ENCODE measurements around the gene ILDR2. TPM values are rescaled to one million over a fixed set of nuclear protein-coding genes. Genes with fewer than 3 reads are reported as not detected.
"Not testable (repeated sequence)": the region's sequence is repeated elsewhere in the genome, so short reads cannot be mapped to it uniquely, and the experiment has no call there.

The ILDR2 gene
- total and polyA plus RNA-seq, 9 of the 15 experiments (the other 6 are each of a cell fraction or from before 2014, with no cell fraction given) = 0.03 to 0.31 (median 0.18) TPM; not detected in 2

GRCh38 chr1:166882893-166883292 is 92.4 kb downstream of the ILDR2 start (continued):
- TF ChIP-seq ATF3 (IDR thresholded peaks at IDR 0.05) (no peak), ATF3 (CRISPR knock-in tag; conservative IDR thresholded peaks at IDR 0.05) (no peak), HDGF (IDR thresholded peaks at IDR 0.05) (no peak)

GRCh38 chr1:166878173-166878917 is 97.0 kb downstream of the ILDR2 start:
- H3K27me3 ChIP-seq (ENCODE audit: control insufficient read depth in 2 of 2, insufficient read depth in 2 of 2, low read length in 2 of 2); BruUV-seq (replicated peaks); H3K4me3 ChIP-seq; H3K9me1 ChIP-seq (ENCODE audit: control insufficient read depth, insufficient read depth, low read length); ATAC-seq; DNase-seq (ENCODE audit: extremely low read depth in 1 of 4, low spot score in 3 of 4); H3K4me2 ChIP-seq (ENCODE audit: insufficient read depth, low read length); H4K20me1 ChIP-seq (replicated peaks; ENCODE audit: control insufficient read depth, insufficient read depth, low read length); H3K27ac ChIP-seq (ENCODE audit: extremely low read depth, low read depth, low read length); intact Hi-C loops (cut with micrococcal nuclease); CTCF ChIA-PET (ENCODE audit: low intra/inter-chr PET ratio); in situ Hi-C loops (cut with MboI); H3K36me3 ChIP-seq (ENCODE audit: control insufficient read depth, insufficient read depth, low read length); H2AFZ ChIP-seq (ENCODE audit: low read depth, low read length); H3K9ac ChIP-seq (ENCODE audit: insufficient read depth in 1 of 2, low read depth in 2 of 2, low read length in 2 of 2); FAIRE-seq; H3K9me3 ChIP-seq (replicated peaks; ENCODE audit: control insufficient read depth, insufficient read depth, low read depth, low read length): not testable (repeated sequence)
- TF ChIP-seq C11orf30 (IDR thresholded peaks at IDR 0.05; ENCODE audit: low read depth) = peak; percentile 16; the same call in 1 of the 2 replicates
- TF ChIP-seq CC2D1A (IDR thresholded peaks at IDR 0.05) = 0 out of 2 replicates have a peak, but pooled peaks have one; percentile 42
- TF ChIP-seq ZNF316 (IDR thresholded peaks at IDR 0.05) = peak; percentile 76
- 0 out of 2 replicates have a peak, but pooled peaks have one; percentile 26 for TF ChIP-seq MBD2 (IDR thresholded peaks at IDR 0.05; ENCODE audit: borderline replicate concordance, low read depth)
- TF ChIP-seq MAFG (tag; conservative IDR thresholded peaks at IDR 0.05) = 0 out of 2 replicates have a peak, but pooled peaks have one; percentile 29
- TF ChIP-seq NFYB (IDR thresholded peaks at IDR 0.05; ENCODE audit: extremely low read depth, insufficient read length) = peak; percentile 56
- POLR2A ChIA-PET = interaction anchor here (1.2 kb wide), 1 partner anchor 15 kb away, joined by 4 read pairs; no protein-coding TSS in a partner anchor
- Histone ChIP-seq H3K79me2 (ENCODE audit: control insufficient read depth, insufficient read depth, low read length) (peaks cover 27% of the 10 kb centered on the region), H3K4me1 (replicated peaks in 1 of 2; ENCODE audit: control insufficient read depth in 2 of 2, insufficient read depth in 2 of 2, low read length in 2 of 2) (peaks cover 9 to 13% of the 10 kb centered on the region in 2 experiments; a peak in 4 of 5 replicates)
- 86% methylated on average over 17 of the region's 21 CpGs for WGBS (ENCODE audit: insufficient coverage, low coverage, missing lambda C conversion rate)

Data from K562 (cell line).